ENCODE data around the gene ALG8. TPM values are rescaled to one million over a fixed set of nuclear protein-coding genes. Genes with fewer than 3 reads are reported as not detected.

The ALG8 gene
- total RNA-seq, 1 donor from 2014 or later: 27.0 TPM

- Histone ChIP-seq H3K36me3 (no peaks in the 10 kb centered on the region), H3K4me3 (no peak overlapping the region), H3K27me3 (no peaks in the 10 kb centered on the region), H3K4me1 (peaks cover 3 to 10% of the 10 kb centered on the region in 2 donors), H3K27ac (no peak overlapping the region), H3K9me3 (no peaks in the 10 kb centered on the region)
- intact Hi-C loops (cut with DNase I): no loop called here
- DNase-seq (ENCODE audit: low spot score in 2 of 2): no peak
- TF ChIP-seq CTCF (IDR thresholded peaks at IDR 0.05): no peak
Measured at GRCh38 chr11:78083021-78083420, 56.4 kb downstream of the ALG8 start.

GRCh38 chr11:78082146-78082545 is 57.3 kb downstream of the ALG8 start:
- TF ChIP-seq CTCF (IDR thresholded peaks at IDR 0.05): no peak
- intact Hi-C loops (cut with DNase I): no loop called here

GRCh38 chr11:78081583-78081982 is 57.8 kb downstream of the ALG8 start:
- intact Hi-C loops (cut with DNase I): no loop called here
- DNase-seq (ENCODE audit: low spot score in 2 of 2): no peak

More at GRCh38 chr11:78082146-78082545, 57.3 kb downstream of the ALG8 start:
- H3K9me3 ChIP-seq: no peaks in the 10 kb centered on the region
- no peak overlapping the region for H3K27ac ChIP-seq
- H3K27me3 ChIP-seq: no peaks in the 10 kb centered on the region
- no peak overlapping the region for H3K4me3 ChIP-seq
- H3K36me3 ChIP-seq: no peaks in the 10 kb centered on the region
- DNase-seq (ENCODE audit: low spot score in 2 of 2): no peak
- peaks cover 5 to 19% of the 10 kb centered on the region in 2 donors for H3K4me1 ChIP-seq

GRCh38 chr11:78080818-78081495 is 58.5 kb downstream of the ALG8 start:
- intact Hi-C loops (cut with DNase I): no loop called here
- no peak overlapping the region for H3K4me3 ChIP-seq
- peaks cover 10 to 28% of the 10 kb centered on the region in 2 donors for H3K4me1 ChIP-seq
- no peaks in the 10 kb centered on the region for H3K9me3 ChIP-seq
- no peak for DNase-seq (ENCODE audit: low spot score in 2 of 2)
- no peaks in the 10 kb centered on the region for H3K27me3 ChIP-seq
- no peak for TF ChIP-seq CTCF (IDR thresholded peaks at IDR 0.05)
- H3K36me3 ChIP-seq: no peaks in the 10 kb centered on the region
- H3K27ac ChIP-seq: peak overlapping the region in 1 of 2 donors; percentile 86

More at GRCh38 chr11:78081583-78081982, 57.8 kb downstream of the ALG8 start:
- no peak overlapping the region for H3K27ac ChIP-seq
- peaks cover 9 to 25% of the 10 kb centered on the region in 2 donors for H3K4me1 ChIP-seq
- H3K36me3 ChIP-seq: no peaks in the 10 kb centered on the region
- H3K27me3 ChIP-seq: no peaks in the 10 kb centered on the region
- no peak overlapping the region for H3K4me3 ChIP-seq
- no peaks in the 10 kb centered on the region for H3K9me3 ChIP-seq
- TF ChIP-seq CTCF (IDR thresholded peaks at IDR 0.05): no peak

- intact Hi-C loops (cut with DNase I): no loop called here
Measured at GRCh38 chr11:78080084-78080817, 59.2 kb downstream of the ALG8 start.

More at GRCh38 chr11:78080084-78080817, 59.2 kb downstream of the ALG8 start:
- peak overlapping the region; percentile 85 to 86 for H3K27ac ChIP-seq
- H3K27me3 ChIP-seq: no peaks in the 10 kb centered on the region
- no peak for TF ChIP-seq CTCF (IDR thresholded peaks at IDR 0.05)
- peaks cover 10 to 28% of the 10 kb centered on the region in 2 donors for H3K4me1 ChIP-seq
- no peaks in the 10 kb centered on the region for H3K9me3 ChIP-seq
- no peaks in the 10 kb centered on the region for H3K36me3 ChIP-seq
- H3K4me3 ChIP-seq: peak overlapping the region; percentile 85 to 86
- DNase-seq (ENCODE audit: low spot score in 2 of 2): no peak

Measured in ascending aorta (tissue), 2 donors.